Measurements from ENCODE around the gene ZNF44. TPM values are rescaled to one million over a fixed set of nuclear protein-coding genes. Genes with fewer than 3 reads are reported as not detected.

Gene ZNF44
- total RNA-seq, 1 donor from 2014 or later: 7.0 TPM

GRCh38 chr19:12265921-12266704, 28.6 kb downstream of the ZNF44 start:
- TF ChIP-seq, protein P1, sequence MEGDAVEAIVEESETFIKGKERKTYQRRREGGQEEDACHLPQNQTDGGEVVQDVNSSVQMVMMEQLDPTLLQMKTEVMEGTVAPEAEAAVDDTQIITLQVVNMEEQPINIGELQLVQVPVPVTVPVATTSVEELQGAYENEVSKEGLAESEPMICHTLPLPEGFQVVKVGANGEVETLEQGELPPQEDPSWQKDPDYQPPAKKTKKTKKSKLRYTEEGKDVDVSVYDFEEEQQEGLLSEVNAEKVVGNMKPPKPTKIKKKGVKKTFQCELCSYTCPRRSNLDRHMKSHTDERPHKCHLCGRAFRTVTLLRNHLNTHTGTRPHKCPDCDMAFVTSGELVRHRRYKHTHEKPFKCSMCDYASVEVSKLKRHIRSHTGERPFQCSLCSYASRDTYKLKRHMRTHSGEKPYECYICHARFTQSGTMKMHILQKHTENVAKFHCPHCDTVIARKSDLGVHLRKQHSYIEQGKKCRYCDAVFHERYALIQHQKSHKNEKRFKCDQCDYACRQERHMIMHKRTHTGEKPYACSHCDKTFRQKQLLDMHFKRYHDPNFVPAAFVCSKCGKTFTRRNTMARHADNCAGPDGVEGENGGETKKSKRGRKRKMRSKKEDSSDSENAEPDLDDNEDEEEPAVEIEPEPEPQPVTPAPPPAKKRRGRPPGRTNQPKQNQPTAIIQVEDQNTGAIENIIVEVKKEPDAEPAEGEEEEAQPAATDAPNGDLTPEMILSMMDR (IDR thresholded peaks at IDR 0.05; ENCODE audit: unreplicated experiment): no peak
- peaks cover 21% of the 10 kb centered on the region for H3K9me3 Mint-ChIP-seq (ENCODE audit: unreplicated experiment)
- no peak for DNase-seq (ENCODE audit: low spot score)
- no peak overlapping the region for H3K4me3 Mint-ChIP-seq (ENCODE audit: unreplicated experiment)
- no peaks in the 10 kb centered on the region for H3K4me1 Mint-ChIP-seq (ENCODE audit: unreplicated experiment)
- no peak overlapping the region for H3K27ac Mint-ChIP-seq (ENCODE audit: unreplicated experiment)
- peaks cover 24% of the 10 kb centered on the region for H3K36me3 Mint-ChIP-seq (ENCODE audit: low read depth, unreplicated experiment)
- peaks cover 7% of the 10 kb centered on the region for H3K27me3 Mint-ChIP-seq (ENCODE audit: unreplicated experiment)

DNA sequence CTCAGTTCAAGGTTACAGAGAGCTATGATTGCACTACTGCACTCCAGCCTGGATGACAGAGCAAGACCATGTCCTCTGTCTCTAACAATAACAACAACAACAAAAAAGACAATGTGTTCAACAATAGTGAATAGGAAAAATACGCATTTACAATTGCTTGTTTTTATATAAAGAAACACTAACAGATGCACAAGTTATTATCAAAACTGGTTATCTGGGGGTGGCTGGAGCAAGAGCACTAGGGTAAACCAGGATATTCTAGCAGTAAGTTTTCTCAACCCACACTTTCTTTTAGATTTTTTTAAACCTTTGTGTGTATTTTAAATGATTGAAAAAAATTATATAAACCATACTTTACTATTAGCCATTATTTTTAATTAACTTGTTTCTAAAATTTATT, 33.1 kb downstream of the ZNF44 start:
- H3K4me1 Mint-ChIP-seq (ENCODE audit: unreplicated experiment): no peaks in the 10 kb centered on the region
- H3K27me3 Mint-ChIP-seq (ENCODE audit: unreplicated experiment): peaks cover 10% of the 10 kb centered on the region
- no peak overlapping the region for H3K27ac Mint-ChIP-seq (ENCODE audit: unreplicated experiment)
- H3K4me3 Mint-ChIP-seq (ENCODE audit: unreplicated experiment): no peak overlapping the region
- peaks cover 20% of the 10 kb centered on the region for H3K9me3 Mint-ChIP-seq (ENCODE audit: unreplicated experiment)
- TF ChIP-seq, protein P1 (IDR thresholded peaks at IDR 0.05; ENCODE audit: unreplicated experiment): no peak
- H3K36me3 Mint-ChIP-seq (ENCODE audit: low read depth, unreplicated experiment): peaks cover 17% of the 10 kb centered on the region
- no peak for DNase-seq (ENCODE audit: low spot score)

DNA sequence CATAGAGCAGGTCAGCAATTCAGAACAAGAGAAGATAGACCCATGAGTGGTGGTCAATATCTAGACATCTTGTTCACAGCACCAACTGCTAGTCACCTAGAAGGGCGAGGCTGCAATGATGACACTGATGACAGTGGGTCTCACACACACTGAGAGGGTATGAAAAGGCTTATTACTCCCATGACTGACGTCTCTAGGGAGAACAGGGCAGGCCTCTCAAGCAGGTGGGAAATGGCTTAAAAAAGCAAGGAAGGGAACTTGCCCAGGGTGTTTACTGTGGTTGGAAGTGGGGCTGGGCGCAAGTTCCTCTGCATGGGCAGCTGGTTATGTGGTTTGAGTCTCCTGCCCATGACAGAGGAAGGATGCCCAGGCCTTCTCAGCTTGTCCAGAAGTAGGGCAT, 33.8 kb downstream of the ZNF44 start:
- H3K4me1 Mint-ChIP-seq (ENCODE audit: unreplicated experiment): no peaks in the 10 kb centered on the region
- peaks cover 11% of the 10 kb centered on the region for H3K27me3 Mint-ChIP-seq (ENCODE audit: unreplicated experiment)
- TF ChIP-seq, protein P1 (IDR thresholded peaks at IDR 0.05; ENCODE audit: unreplicated experiment): no peak
- DNase-seq (ENCODE audit: low spot score): no peak
- no peak overlapping the region for H3K27ac Mint-ChIP-seq (ENCODE audit: unreplicated experiment)
- no peak overlapping the region for H3K4me3 Mint-ChIP-seq (ENCODE audit: unreplicated experiment)
- H3K36me3 Mint-ChIP-seq (ENCODE audit: low read depth, unreplicated experiment): peaks cover 16% of the 10 kb centered on the region
- peaks cover 25% of the 10 kb centered on the region for H3K9me3 Mint-ChIP-seq (ENCODE audit: unreplicated experiment)

GRCh38 chr19:12260236-12260635, 34.4 kb downstream of the ZNF44 start:
- Mint-ChIP-seq H3K27ac (ENCODE audit: unreplicated experiment) (no peak overlapping the region), H3K27me3 (ENCODE audit: unreplicated experiment) (peaks cover 9% of the 10 kb centered on the region), H3K9me3 (ENCODE audit: unreplicated experiment) (peaks cover 28% of the 10 kb centered on the region), H3K4me1 (ENCODE audit: unreplicated experiment) (no peaks in the 10 kb centered on the region), H3K36me3 (ENCODE audit: low read depth, unreplicated experiment) (peaks cover 10% of the 10 kb centered on the region), H3K4me3 (ENCODE audit: unreplicated experiment) (no peak overlapping the region)
- TF ChIP-seq, protein P1 (IDR thresholded peaks at IDR 0.05; ENCODE audit: unreplicated experiment): no peak
- no peak for DNase-seq (ENCODE audit: low spot score)

- no peak for DNase-seq (ENCODE audit: low spot score)
- no peak overlapping the region for H3K4me3 Mint-ChIP-seq (ENCODE audit: unreplicated experiment)
- peaks cover 24% of the 10 kb centered on the region for H3K9me3 Mint-ChIP-seq (ENCODE audit: unreplicated experiment)
- H3K36me3 Mint-ChIP-seq (ENCODE audit: low read depth, unreplicated experiment): peaks cover 14% of the 10 kb centered on the region
- peaks cover 4% of the 10 kb centered on the region for H3K27me3 Mint-ChIP-seq (ENCODE audit: unreplicated experiment)
- H3K27ac Mint-ChIP-seq (ENCODE audit: unreplicated experiment): no peak overlapping the region
- no peaks in the 10 kb centered on the region for H3K4me1 Mint-ChIP-seq (ENCODE audit: unreplicated experiment)
- TF ChIP-seq, protein P1 (IDR thresholded peaks at IDR 0.05; ENCODE audit: unreplicated experiment): no peak
Measured at GRCh38 chr19:12255372-12255771, 39.3 kb downstream of the ZNF44 start.
